ENCODE results near the gene DSN1. TPM values are rescaled to one million over a fixed set of nuclear protein-coding genes. Genes with fewer than 3 reads are reported as not detected.

DSN1 gene
- total and polyA plus RNA-seq, 2 of the 8 experiments (the other 6 are each of a cell fraction or from before 2014, with no cell fraction given), result 12.0 to 26.2 TPM

DNA sequence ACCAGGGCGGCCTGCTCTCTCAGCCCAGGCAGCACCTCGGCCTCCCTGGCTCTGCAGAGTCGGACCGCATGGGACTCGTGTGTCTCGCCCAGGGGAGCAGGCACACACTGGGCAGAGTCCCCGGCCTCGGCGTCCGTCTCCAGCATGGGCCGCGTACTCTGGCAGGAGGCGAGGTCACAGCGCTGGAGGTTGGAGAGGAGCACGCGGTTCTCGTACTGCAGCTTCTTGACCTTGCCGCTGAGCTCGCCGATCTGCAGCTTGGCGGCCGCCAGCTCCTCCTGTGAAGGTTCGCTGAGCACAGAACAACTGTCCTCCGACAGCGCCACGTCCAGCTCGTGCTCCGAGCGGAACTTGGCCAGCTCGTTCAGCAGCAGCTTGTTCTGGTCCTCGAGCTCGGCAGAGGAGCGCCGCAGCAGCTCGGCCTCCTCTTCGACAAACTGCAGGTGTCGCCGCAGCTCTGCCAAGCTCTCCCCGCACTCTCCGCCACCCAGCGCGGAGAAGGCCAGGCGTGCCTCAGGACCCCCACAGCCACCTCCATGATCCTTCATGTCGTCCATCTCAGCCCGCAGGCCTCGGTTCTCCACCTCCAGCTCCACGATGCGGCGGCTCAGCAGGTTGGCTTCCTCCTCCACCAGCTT lies 42.0 kb upstream of the DSN1 start:
- no peak overlapping the region; a peak in 1 of 7 replicates for H3K9ac ChIP-seq (replicated peaks in 1 of 4; ENCODE audit: extremely low read depth in 1 of 4, low read depth in 3 of 4, low read length in 3 of 4)
- H2AK5ac ChIP-seq (ENCODE audit: low read depth, low read length), result no peak overlapping the region
- H2BK5ac ChIP-seq (ENCODE audit: low read depth, low read length), result no peak overlapping the region; the same call in 1 of the 2 replicates
- no peaks in the 10 kb centered on the region for H3K27me3 ChIP-seq (replicated peaks in 1 of 4; ENCODE audit: control insufficient read depth in 3 of 4, extremely low read depth in 1 of 4, insufficient read depth in 3 of 4, low read length in 3 of 4)
- peaks cover 3 to 6% (median 5%) of the 10 kb centered on the region in 4 experiments; a peak in 5 of 7 replicates for H3K4me1 ChIP-seq (replicated peaks in 1 of 4; ENCODE audit: control insufficient read depth in 3 of 4, insufficient read depth in 4 of 4, low read length in 3 of 4)
- no peak overlapping the region for H3K27ac ChIP-seq (ENCODE audit: low read depth, low read length)
- H3K4ac ChIP-seq (replicated peaks; ENCODE audit: insufficient read length, low read depth, low read length), result no peak overlapping the region
- FAIRE-seq, result no peak
- TF ChIP-seq, protein P1, sequence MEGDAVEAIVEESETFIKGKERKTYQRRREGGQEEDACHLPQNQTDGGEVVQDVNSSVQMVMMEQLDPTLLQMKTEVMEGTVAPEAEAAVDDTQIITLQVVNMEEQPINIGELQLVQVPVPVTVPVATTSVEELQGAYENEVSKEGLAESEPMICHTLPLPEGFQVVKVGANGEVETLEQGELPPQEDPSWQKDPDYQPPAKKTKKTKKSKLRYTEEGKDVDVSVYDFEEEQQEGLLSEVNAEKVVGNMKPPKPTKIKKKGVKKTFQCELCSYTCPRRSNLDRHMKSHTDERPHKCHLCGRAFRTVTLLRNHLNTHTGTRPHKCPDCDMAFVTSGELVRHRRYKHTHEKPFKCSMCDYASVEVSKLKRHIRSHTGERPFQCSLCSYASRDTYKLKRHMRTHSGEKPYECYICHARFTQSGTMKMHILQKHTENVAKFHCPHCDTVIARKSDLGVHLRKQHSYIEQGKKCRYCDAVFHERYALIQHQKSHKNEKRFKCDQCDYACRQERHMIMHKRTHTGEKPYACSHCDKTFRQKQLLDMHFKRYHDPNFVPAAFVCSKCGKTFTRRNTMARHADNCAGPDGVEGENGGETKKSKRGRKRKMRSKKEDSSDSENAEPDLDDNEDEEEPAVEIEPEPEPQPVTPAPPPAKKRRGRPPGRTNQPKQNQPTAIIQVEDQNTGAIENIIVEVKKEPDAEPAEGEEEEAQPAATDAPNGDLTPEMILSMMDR (IDR thresholded peaks at IDR 0.05; ENCODE audit: control extremely low read depth in 1 of 3, insufficient read depth in 1 of 3, low read depth in 1 of 3, low read length in 3 of 3), result peak; percentile 27 to 38 (median 37)
- TF ChIP-seq ZNF274 (IDR thresholded peaks at IDR 0.05; ENCODE audit: borderline replicate concordance, extremely low read depth, low read length), result no peak
- no peak for TF ChIP-seq TEAD4 (IDR thresholded peaks at IDR 0.05; ENCODE audit: low read depth, low read length)
- TF ChIP-seq RAD21 (IDR thresholded peaks at IDR 0.05 in 1 of 2, conservative IDR thresholded peaks at IDR 0.05 in 1 of 2; ENCODE audit: low read depth in 2 of 2, low read length in 2 of 2), result peak; percentile 56 to 62
- peaks cover 4 to 22% (median 16%) of the 10 kb centered on the region in 4 experiments; a peak in 5 of 8 replicates for H3K36me3 ChIP-seq (ENCODE audit: control insufficient read depth in 2 of 4, insufficient read depth in 4 of 4, low read length in 3 of 4)
- H2BK120ac ChIP-seq (replicated peaks; ENCODE audit: low read depth, low read length), result no peak overlapping the region
- H3K14ac ChIP-seq (ENCODE audit: insufficient read length), result no peak overlapping the region
- H2AFZ ChIP-seq (ENCODE audit: low read length), result no peak overlapping the region
- WGBS, 2 experiments (ENCODE audit: extremely low coverage in 1 of 2, insufficient coverage in 1 of 2, insufficient read length in 1 of 2, insufficient replicate concordance in 2 of 2, low coverage in 1 of 2, low lambda C conversion rate in 2 of 2, missing lambda C conversion rate in 1 of 2), result 92% methylated on average over 48 of the region's 49 CpGs; no CpG with 5 or more reads in 1 of the 2 experiments
- H3K56ac ChIP-seq (replicated peaks; ENCODE audit: insufficient read length, low read depth, low read length), result no peak overlapping the region
- H4K5ac ChIP-seq (ENCODE audit: insufficient read length, low read depth, low read length), result no peak overlapping the region
- ChIA-PET CTCF (ENCODE audit: partially characterized antibody) (interaction anchor here (0.8 to 5.0 kb wide), 23 partner anchors 8 to 103 kb away, joined by 3 to 27 read pairs (median 5); a partner anchor contains a TSS), POLR2A (ENCODE audit: partially characterized antibody) (interaction anchor here (1.1 to 2.4 kb wide), 4 partner anchors 10 to 27 kb away, joined by 3 to 10 read pairs (median 4); no protein-coding TSS in a partner anchor)
- H3K23me2 ChIP-seq (ENCODE audit: low read depth, low read length), result no peaks in the 10 kb centered on the region
- no peak for DNase-seq (ENCODE audit: low read depth in 1 of 2, low spot score in 2 of 2)
- H4K91ac ChIP-seq (replicated peaks; ENCODE audit: insufficient read length, low read length), result no peak overlapping the region
- no peak overlapping the region for H3K18ac ChIP-seq (ENCODE audit: extremely low read depth, low read length)
- no peak overlapping the region for H2BK20ac ChIP-seq (ENCODE audit: low read length)
- no peaks in the 10 kb centered on the region for H3K79me2 ChIP-seq (ENCODE audit: control insufficient read depth in 1 of 2, insufficient read depth in 2 of 2, low read length in 2 of 2)
- no peak overlapping the region for H3K4me3 ChIP-seq (ENCODE audit: extremely low read depth in 1 of 4, insufficient read depth in 2 of 4, low read depth in 3 of 4, low read length in 4 of 4)
- no peak overlapping the region for H2BK12ac ChIP-seq (ENCODE audit: low read depth, low read length)
- no peak overlapping the region for H3K4me2 ChIP-seq (ENCODE audit: insufficient read depth in 1 of 2, low read depth in 2 of 2, low read length in 2 of 2)
- no peak overlapping the region; the same call in 1 of the 2 replicates for H2BK15ac ChIP-seq (ENCODE audit: low read length)
- peaks cover 2% of the 10 kb centered on the region; the same call in 1 of the 2 replicates for H3K79me1 ChIP-seq (ENCODE audit: low read depth, low read length)
- H3K9me3 ChIP-seq (ENCODE audit: insufficient read depth in 2 of 2, low read depth in 1 of 2, low read length in 1 of 2), result no peaks in the 10 kb centered on the region
- no peak overlapping the region for H4K8ac ChIP-seq (ENCODE audit: extremely low read depth, insufficient read depth, low read length)
- H4K20me1 ChIP-seq (replicated peaks in 1 of 2; ENCODE audit: control insufficient read depth in 1 of 2, insufficient read depth in 2 of 2, low read length in 2 of 2), result peaks cover 0 to 4% of the 10 kb centered on the region in 2 experiments
- no peak overlapping the region for H3K23ac ChIP-seq (ENCODE audit: insufficient read length)

Data from H1 (cell line).